Measurements from ENCODE around the gene POLR3A. TPM values are rescaled to one million over a fixed set of nuclear protein-coding genes. Genes with fewer than 3 reads are reported as not detected.
"Not testable (repeated sequence)": the region's sequence is repeated elsewhere in the genome, so short reads cannot be mapped to it uniquely, and the experiment has no call there.

POLR3A gene
- total and polyA plus RNA-seq, 2 of the 13 experiments (the other 11 are each of a cell fraction or from before 2014, with no cell fraction given) = 13.6 to 19.2 TPM

DNA sequence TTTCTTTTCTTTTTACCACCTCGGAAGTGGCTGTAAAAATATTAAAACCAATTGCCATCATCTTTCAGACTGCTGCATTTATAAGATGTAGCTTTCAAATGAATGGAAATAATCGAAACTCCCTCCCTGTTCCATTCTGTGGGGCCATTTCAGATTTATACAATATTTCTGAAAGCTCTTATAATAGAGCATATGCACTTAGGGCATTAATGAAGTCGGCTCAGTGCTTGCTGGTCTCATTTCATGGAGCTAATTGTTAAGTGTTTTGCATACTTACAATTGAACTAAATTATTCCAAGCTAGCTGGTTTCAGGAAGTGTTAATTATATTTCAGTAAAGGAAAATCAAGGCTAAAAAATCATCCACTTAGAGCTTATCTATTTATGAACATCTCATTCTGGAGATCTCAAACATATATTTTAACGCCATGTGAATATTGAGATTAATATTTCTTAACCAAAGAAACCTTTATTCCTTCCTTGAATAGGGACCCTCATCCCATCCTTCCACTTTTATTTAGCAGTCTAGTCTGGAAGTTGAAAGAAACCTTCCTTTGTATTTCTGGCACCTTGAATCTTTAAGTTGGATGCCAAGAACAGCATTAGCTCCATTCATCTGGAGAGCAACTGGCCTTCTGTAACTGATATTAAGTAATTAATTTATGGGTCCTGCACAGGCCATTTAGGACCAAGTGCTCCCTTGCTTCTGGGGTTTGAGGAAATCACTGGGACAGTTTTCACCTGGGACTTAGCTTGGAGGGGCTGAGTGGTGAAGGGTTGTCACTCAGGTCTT lies 49.4 kb upstream of the POLR3A start (continued):
- no peak for TF ChIP-seq ZNF574 (CRISPR knock-in tag; IDR thresholded peaks at IDR 0.05)
- TF ChIP-seq, protein P1, sequence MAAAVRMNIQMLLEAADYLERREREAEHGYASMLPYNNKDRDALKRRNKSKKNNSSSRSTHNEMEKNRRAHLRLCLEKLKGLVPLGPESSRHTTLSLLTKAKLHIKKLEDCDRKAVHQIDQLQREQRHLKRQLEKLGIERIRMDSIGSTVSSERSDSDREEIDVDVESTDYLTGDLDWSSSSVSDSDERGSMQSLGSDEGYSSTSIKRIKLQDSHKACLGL (CRISPR knock-in tag; IDR thresholded peaks at IDR 0.05) = no peak
- TF ChIP-seq DPF2 (CRISPR knock-in tag; IDR thresholded peaks at IDR 0.05; ENCODE audit: borderline replicate concordance, low read depth) = no peak
- no peak for TF ChIP-seq ZKSCAN1 (IDR thresholded peaks at IDR 0.05; ENCODE audit: low read length)
- TF ChIP-seq ZFP82 (CRISPR knock-in tag; IDR thresholded peaks at IDR 0.05; ENCODE audit: borderline replicate concordance) = no peak

GRCh38 chr10:78075806-78076205 lies 46.5 kb upstream of the POLR3A start:
- WGBS (ENCODE audit: low lambda C conversion rate) = 60% methylated on average over 11 of the region's 29 CpGs
- H3K27me3 ChIP-seq (ENCODE audit: control insufficient read depth in 1 of 2, insufficient read depth in 2 of 2, low read length in 2 of 2); in situ Hi-C loops (cut with HindIII; ENCODE audit: extremely low pct_ligation_motif_present, low pct_unique_long_range_greater_than_20kb); H3K4me1 ChIP-seq (ENCODE audit: insufficient read depth, low read length); ATAC-seq; H3K9me3 ChIP-seq (ENCODE audit: low read length); H2AFZ ChIP-seq (ENCODE audit: low read length); FAIRE-seq; H4K20me1 ChIP-seq (ENCODE audit: insufficient read depth, low read length); H3K4me3 ChIP-seq (replicated peaks in 1 of 3; ENCODE audit: insufficient read depth in 1 of 3, low read depth in 2 of 3, low read length in 3 of 3); H3K79me2 ChIP-seq (ENCODE audit: insufficient read depth, low read length); H3K9ac ChIP-seq (ENCODE audit: insufficient read depth, low read depth, low read length); intact Hi-C loops (cut with micrococcal nuclease; ENCODE audit: unreplicated experiment); H3K27ac ChIP-seq (ENCODE audit: extremely low read length, insufficient read depth, low read length); BruUV-seq (replicated peaks); H3K4me2 ChIP-seq (ENCODE audit: low read depth, low read length); DNase-seq (ENCODE audit: low spot score); H3K36me3 ChIP-seq (replicated peaks in 1 of 2; ENCODE audit: control insufficient read depth in 1 of 2, insufficient read depth in 2 of 2, low read length in 2 of 2); CTCF ChIA-PET (ENCODE audit: low intra/inter-chr PET ratio, low total read pairs); POLR2A ChIA-PET: not testable (repeated sequence)
